Natural killer cell (primary cell): ENCODE data around the gene TH. TPM values are rescaled to one million over a fixed set of nuclear protein-coding genes. Genes with fewer than 3 reads are reported as not detected.

Experiments used
- ATAC-seq, 3 donors: fragments of 150-1000 bp in 2 of 3; fragments of 200-7000 bp in 1 of 3; cut with Tn5 transposase; 1 replicate in 1 of 3; 2 replicates in 2 of 3; pipeline ENCODE4 v1.10.0; 2021; ENCODE audit warnings: mild to moderate bottlenecking in 2 of 3, moderate library complexity in 2 of 3
- DNase-seq, 2 donors: peaks; one replicate each; pipeline versions ENCODE4 v3.0.0 to v3.0.0-alpha.2; 2013 to 2021; ENCODE audit warnings: mixed read lengths in 1 of 2
- H3K27ac ChIP-seq: one replicate; pipeline ENCODE4 v1.5.1; 2013; ENCODE audit warnings: mild to moderate bottlenecking, low read length
- H3K27me3 ChIP-seq: one replicate; pipeline ENCODE4 v1.6.1; 2013; ENCODE audit warnings: low read length; ENCODE audit not compliant: control insufficient read depth, insufficient read depth
- H3K36me3 ChIP-seq: one replicate; pipeline ENCODE4 v1.6.1; 2013; ENCODE audit warnings: low read length; ENCODE audit not compliant: control insufficient read depth, insufficient read depth
- H3K4me1 ChIP-seq: one replicate; pipeline ENCODE4 v1.6.1; 2013; ENCODE audit warnings: low read length; ENCODE audit not compliant: control insufficient read depth, insufficient read depth
- H3K4me3 ChIP-seq: one replicate; pipeline ENCODE4 v1.5.1; 2013; ENCODE audit warnings: low read length
- H3K9me3 ChIP-seq: one replicate; pipeline ENCODE4 v1.6.1; 2013; ENCODE audit warnings: low read length; ENCODE audit not compliant: control insufficient read depth, insufficient read depth
- H3K27ac Mint-ChIP-seq, 2 donors: one replicate each; pipeline ENCODE4 v1.8.0; 2022; ENCODE audit warnings: mild to moderate bottlenecking in 2 of 2, mixed read lengths in 2 of 2, moderate library complexity in 1 of 2
- H3K27me3 Mint-ChIP-seq, 2 donors: one replicate each; pipeline ENCODE4 v1.8.0; 2022; ENCODE audit warnings: low read depth in 2 of 2, mixed read lengths in 2 of 2
- H3K36me3 Mint-ChIP-seq: one replicate; pipeline ENCODE4 v1.8.0; 2022; ENCODE audit warnings: mixed read lengths
- H3K4me1 Mint-ChIP-seq, 2 donors: one replicate each; pipeline ENCODE4 v1.8.0; 2022; ENCODE audit warnings: mixed read lengths in 2 of 2
- H3K4me3 Mint-ChIP-seq: one replicate; pipeline ENCODE4 v1.8.0; 2022; ENCODE audit warnings: mild to moderate bottlenecking, moderate library complexity, mixed read lengths
- H3K9me3 Mint-ChIP-seq, 2 donors: one replicate each; pipeline ENCODE4 v1.8.0; 2022; ENCODE audit warnings: mixed read lengths in 2 of 2
- WGBS: methylation state at CpG from one replicate; pipeline ENCODE4 v1.1.7; 2013; ENCODE audit warnings: missing lambda C conversion rate; ENCODE audit not compliant: insufficient coverage; 5-methylcytosine and 5-hydroxymethylcytosine counted together
- intact Hi-C: fragments of 100-400 bp; cut with micrococcal nuclease; formaldehyde crosslinking; loops from one replicate; pipeline ENCODE4 v1.14.2; 2022
- total RNA-seq, 4 donors: library from RNA; stranded (reverse); fragments of 120-200 nt in 1 of 4; gene quantifications; one replicate each; pipeline versions ENCODE4 v1.2.3 to v1.2.4, GENCODE V29; 2013 to 2022
- TF ChIP-seq, protein P1 (sequence below): fragments of 200-600 bp; IDR thresholded peaks from one replicate; pipeline ENCODE4 v1.8.0; 2022; ENCODE audit warnings: antibody characterized with exemption

The TH gene
- total RNA-seq, 3 donors from 2014 or later (not counting 1 experiment from before 2014, with no cell fraction given): not detected

DNA sequence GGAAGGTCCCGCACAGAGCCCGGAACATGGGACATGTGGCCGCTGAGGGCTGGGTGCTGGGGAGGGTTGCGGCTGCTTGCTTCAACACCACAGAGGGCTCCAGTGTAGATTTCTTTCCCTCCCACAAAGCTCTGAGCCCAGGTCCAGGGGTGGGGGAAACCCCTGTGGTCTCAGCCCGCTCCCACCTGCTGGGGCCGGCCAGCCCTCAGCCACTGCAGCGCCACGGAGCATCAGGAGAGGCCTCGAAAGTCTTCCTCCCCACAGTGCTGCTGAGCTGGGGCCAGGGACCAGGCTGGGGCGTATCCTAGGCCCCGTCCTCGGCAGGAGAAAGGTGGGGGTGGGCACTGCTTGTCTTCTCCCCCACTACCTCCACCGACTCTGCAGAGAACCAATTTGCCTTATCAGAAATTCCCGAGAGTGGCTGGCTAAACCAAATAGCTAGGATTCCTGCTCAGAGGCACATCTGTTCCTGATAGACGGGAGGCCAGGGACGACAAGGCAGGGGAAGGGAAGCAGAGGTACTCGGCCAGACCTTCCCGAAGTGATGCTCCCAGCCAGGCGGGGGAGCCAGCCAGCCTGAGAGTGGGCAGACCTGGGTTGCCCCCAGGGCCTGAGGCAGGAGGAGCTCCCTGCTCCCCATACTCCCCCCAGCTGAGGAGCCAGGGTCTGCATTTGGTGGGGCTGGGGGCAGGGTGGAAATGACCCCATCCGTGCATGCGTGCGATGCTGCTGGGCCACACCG is 51.1 kb downstream of the TH start:
- Mint-ChIP-seq H3K36me3 (no peaks in the 10 kb centered on the region), H3K4me1 (no peaks in the 10 kb centered on the region), H3K27ac (no peak overlapping the region), H3K27me3 (peaks cover 19 to 31% of the 10 kb centered on the region in 2 donors), H3K9me3 (peaks cover 0 to 3% of the 10 kb centered on the region in 2 donors), H3K4me3 (no peak overlapping the region)
- Histone ChIP-seq H3K4me3 (no peak overlapping the region), H3K27me3 (no peaks in the 10 kb centered on the region), H3K4me1 (no peaks in the 10 kb centered on the region), H3K27ac (no peak overlapping the region), H3K36me3 (no peaks in the 10 kb centered on the region), H3K9me3 (no peaks in the 10 kb centered on the region)
- no peak for ATAC-seq
- intact Hi-C loops: no loop called here
- 79% methylated on average over 23 of the region's 23 CpGs for WGBS
- TF ChIP-seq, protein P1, sequence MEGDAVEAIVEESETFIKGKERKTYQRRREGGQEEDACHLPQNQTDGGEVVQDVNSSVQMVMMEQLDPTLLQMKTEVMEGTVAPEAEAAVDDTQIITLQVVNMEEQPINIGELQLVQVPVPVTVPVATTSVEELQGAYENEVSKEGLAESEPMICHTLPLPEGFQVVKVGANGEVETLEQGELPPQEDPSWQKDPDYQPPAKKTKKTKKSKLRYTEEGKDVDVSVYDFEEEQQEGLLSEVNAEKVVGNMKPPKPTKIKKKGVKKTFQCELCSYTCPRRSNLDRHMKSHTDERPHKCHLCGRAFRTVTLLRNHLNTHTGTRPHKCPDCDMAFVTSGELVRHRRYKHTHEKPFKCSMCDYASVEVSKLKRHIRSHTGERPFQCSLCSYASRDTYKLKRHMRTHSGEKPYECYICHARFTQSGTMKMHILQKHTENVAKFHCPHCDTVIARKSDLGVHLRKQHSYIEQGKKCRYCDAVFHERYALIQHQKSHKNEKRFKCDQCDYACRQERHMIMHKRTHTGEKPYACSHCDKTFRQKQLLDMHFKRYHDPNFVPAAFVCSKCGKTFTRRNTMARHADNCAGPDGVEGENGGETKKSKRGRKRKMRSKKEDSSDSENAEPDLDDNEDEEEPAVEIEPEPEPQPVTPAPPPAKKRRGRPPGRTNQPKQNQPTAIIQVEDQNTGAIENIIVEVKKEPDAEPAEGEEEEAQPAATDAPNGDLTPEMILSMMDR: no peak
- no peak for DNase-seq

DNA sequence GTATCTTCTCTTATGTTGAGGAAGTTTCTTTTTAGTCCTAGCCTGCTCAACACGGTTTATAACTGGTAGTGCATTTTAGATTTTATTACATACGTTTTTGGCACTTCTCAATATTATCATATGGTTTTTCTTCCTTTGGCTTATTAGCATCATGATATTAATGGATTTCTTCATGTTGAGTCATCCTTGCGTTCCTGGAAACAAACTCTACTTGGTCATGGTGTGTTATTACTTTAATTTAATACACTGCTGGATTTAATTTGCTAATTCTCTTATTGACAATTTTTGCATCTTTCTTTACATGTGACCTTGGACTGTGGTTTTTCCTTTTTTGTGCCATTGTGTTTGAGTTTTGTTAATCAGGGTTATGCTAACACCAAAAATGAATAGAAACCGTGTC is 52.9 kb downstream of the TH start:
- H3K36me3 ChIP-seq: no peaks in the 10 kb centered on the region
- no peaks in the 10 kb centered on the region for H3K27me3 ChIP-seq
- H3K27ac ChIP-seq: no peak overlapping the region
- Mint-ChIP-seq H3K4me1 (no peaks in the 10 kb centered on the region), H3K4me3 (no peak overlapping the region), H3K36me3 (no peaks in the 10 kb centered on the region), H3K27ac (no peak overlapping the region), H3K27me3 (peaks cover 19% of the 10 kb centered on the region in 2 donors), H3K9me3 (no peaks in the 10 kb centered on the region)
- no peaks in the 10 kb centered on the region for H3K4me1 ChIP-seq
- DNase-seq (no peak), ATAC-seq (no peak)
- H3K9me3 ChIP-seq: no peaks in the 10 kb centered on the region
- intact Hi-C loops: no loop called here
- no peak overlapping the region for H3K4me3 ChIP-seq
- TF ChIP-seq, protein P1: no peak
- WGBS: 86% methylated on average over 1 of the region's 4 CpGs

DNA sequence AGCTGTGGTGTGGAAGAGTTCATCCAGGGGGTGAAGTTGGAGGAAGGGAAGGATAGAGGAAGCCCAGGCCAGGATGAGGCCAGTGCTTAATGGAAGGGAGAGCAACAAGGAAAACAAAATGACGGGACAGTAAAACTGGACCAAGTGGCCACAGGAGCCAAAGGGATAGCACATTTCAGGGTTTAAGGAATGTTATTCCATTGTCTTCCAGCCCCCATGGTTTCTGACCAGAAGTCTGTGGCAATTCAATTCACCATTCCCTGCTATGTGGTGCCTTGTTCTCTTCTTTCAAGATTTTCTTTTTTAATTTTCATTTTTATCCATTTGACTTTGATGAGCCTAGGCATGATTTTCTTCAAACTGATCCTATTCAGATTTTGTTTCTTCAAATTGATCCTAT is 54.9 kb downstream of the TH start:
- H3K27me3 Mint-ChIP-seq: peaks cover 14 to 19% of the 10 kb centered on the region in 2 donors
- TF ChIP-seq, protein P1: no peak
- H3K27ac ChIP-seq: no peak overlapping the region
- 97% methylated on average over 1 of the region's 1 CpG for WGBS
- no peaks in the 10 kb centered on the region for H3K27me3 ChIP-seq
- no peaks in the 10 kb centered on the region for H3K9me3 ChIP-seq
- no peak for DNase-seq
- no peaks in the 10 kb centered on the region for H3K4me1 ChIP-seq
- no peaks in the 10 kb centered on the region for H3K36me3 Mint-ChIP-seq
- no peak overlapping the region for H3K4me3 ChIP-seq
- H3K27ac Mint-ChIP-seq: no peak overlapping the region
- no peaks in the 10 kb centered on the region for H3K9me3 Mint-ChIP-seq
- intact Hi-C loops: no loop called here
- no peak overlapping the region for H3K4me3 Mint-ChIP-seq
- no peaks in the 10 kb centered on the region for H3K36me3 ChIP-seq
- no peaks in the 10 kb centered on the region for H3K4me1 Mint-ChIP-seq
- ATAC-seq: no peak

DNA sequence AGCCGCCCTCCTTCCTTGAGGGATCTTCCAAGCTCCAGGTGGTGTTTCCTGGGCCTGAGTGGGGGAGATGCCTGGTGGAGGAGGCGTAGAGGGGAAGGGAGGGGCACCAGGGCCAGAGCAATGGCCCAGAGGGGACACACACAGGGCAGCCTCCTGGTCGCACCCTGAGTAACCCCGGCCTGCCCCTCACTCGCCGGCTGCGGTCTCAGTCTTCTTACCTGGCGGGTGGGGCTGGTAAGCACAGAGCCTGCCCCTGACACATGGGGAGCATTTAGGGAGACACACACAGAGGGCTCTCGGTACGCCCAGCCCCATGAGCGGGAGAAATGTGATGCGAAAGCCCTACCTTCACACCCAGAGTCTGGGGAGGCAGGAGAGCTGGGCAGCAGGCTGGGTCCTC is 56.3 kb downstream of the TH start:
- H3K4me3 Mint-ChIP-seq: no peak overlapping the region
- no peak overlapping the region for H3K27ac ChIP-seq
- H3K9me3 ChIP-seq: no peaks in the 10 kb centered on the region
- peaks cover 14 to 21% of the 10 kb centered on the region in 2 donors for H3K27me3 Mint-ChIP-seq
- WGBS: 94% methylated on average over 12 of the region's 12 CpGs
- no peaks in the 10 kb centered on the region for H3K36me3 Mint-ChIP-seq
- ATAC-seq (no peak), DNase-seq (no peak)
- intact Hi-C loops: no loop called here
- no peaks in the 10 kb centered on the region for H3K4me1 ChIP-seq
- no peaks in the 10 kb centered on the region for H3K36me3 ChIP-seq
- H3K4me1 Mint-ChIP-seq: no peaks in the 10 kb centered on the region
- TF ChIP-seq, protein P1: no peak
- no peaks in the 10 kb centered on the region for H3K9me3 Mint-ChIP-seq
- H3K4me3 ChIP-seq: no peak overlapping the region
- H3K27ac Mint-ChIP-seq: no peak overlapping the region
- no peaks in the 10 kb centered on the region for H3K27me3 ChIP-seq
